Neural progenitor cell (in vitro differentiated cells): ENCODE data around the gene PTPRH.

Experiments used
- CTCF ChIP-seq: fragments of 200-600 bp; sonication (generic); IDR thresholded peaks from 2 replicates; pipeline ENCODE4 v1.5.1; 2017; ENCODE audit warnings: antibody characterized with exemption, mild to moderate bottlenecking
- EZH2 ChIP-seq: fragments of 200-600 bp; sonication (generic); IDR thresholded peaks from 2 replicates; pipeline ENCODE4 v1.6.1; 2017; ENCODE audit warnings: antibody characterized with exemption, mild to moderate bottlenecking, moderate library complexity
- EZH2phosphoT487 ChIP-seq: fragments of 200-600 bp; sonication (generic); IDR thresholded peaks from 2 replicates; pipeline ENCODE4 v1.6.1; 2017; ENCODE audit warnings: antibody characterized with exemption

- TF ChIP-seq EZH2phosphoT487 = no peak
- no peak for TF ChIP-seq CTCF
- no peak for TF ChIP-seq EZH2
Measured at GRCh38 chr19:55250262-55251036, 41.1 kb upstream of the PTPRH start.
